GM10266 (cell line): ENCODE results near the gene ARID1B.

Experiments
- DNase-seq: peaks from one replicate; pipeline ENCODE4 v3.0.0; 2012; ENCODE audit errors: extremely low spot score
- CTCF ChIP-seq: IDR thresholded peaks from 2 replicates; pipeline ENCODE4 v1.5.1; 2012; ENCODE audit warnings: mild to moderate bottlenecking, low read depth; ENCODE audit not compliant: control insufficient read depth, insufficient read depth; ENCODE audit errors: missing control alignments

Gene ARID1B

GRCh38 chr6:156897907-156898531 is 120.8 kb downstream of the ARID1B start:
- no peak for TF ChIP-seq CTCF
- DNase-seq = no peak

- no peak for TF ChIP-seq CTCF
- no peak for DNase-seq
Observed at GRCh38 chr6:156899071-156899470, 121.9 kb downstream of the ARID1B start.

GRCh38 chr6:156899532-156900135 is 122.5 kb downstream of the ARID1B start:
- no peak for DNase-seq
- TF ChIP-seq CTCF = no peak

- no peak for TF ChIP-seq CTCF
- DNase-seq = no peak
Observed at GRCh38 chr6:156900292-156900691, 123.1 kb downstream of the ARID1B start.

GRCh38 chr6:156901309-156902019 is 124.3 kb downstream of the ARID1B start:
- no peak for TF ChIP-seq CTCF
- DNase-seq = no peak

GRCh38 chr6:156902782-156903181 is 125.6 kb downstream of the ARID1B start:
- TF ChIP-seq CTCF = no peak
- no peak for DNase-seq
